ENCODE data around the gene CS. TPM values are rescaled to one million over a fixed set of nuclear protein-coding genes. Genes with fewer than 3 reads are reported as not detected.

Gene CS
- total and polyA plus RNA-seq, 12 donors: 64.6 to 417 (median 245) TPM

DNA sequence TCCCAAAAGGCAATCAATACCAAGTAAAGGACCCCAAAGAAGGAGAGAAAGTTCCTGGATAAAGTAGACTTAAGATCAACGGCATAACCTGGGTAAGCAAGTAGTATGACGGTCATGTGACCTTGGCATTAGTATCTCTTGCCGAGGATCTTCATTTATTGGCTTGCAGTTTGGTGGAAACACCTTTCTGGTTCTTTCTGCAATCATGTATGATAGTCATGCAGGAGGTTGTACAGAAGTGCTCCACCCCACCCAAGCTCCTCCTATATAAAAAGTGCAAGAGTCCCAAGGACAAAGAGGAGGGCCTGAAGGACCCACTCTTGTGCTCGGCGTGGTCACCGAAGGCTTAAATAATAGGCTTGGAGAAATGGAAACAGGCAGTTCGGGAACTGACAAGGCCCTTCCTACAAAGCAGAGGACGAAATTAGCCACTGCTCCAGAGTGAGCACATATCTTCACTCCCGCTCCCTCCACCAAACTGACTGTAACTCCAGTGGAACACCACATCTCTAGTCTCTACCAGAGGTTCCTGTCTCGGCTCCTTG lies 750 bp downstream of the CS start:
- Histone ChIP-seq H3K4me3 (peak overlapping the region; percentile 63 to 89 (median 86)), H3K27me3 (no peaks in the 10 kb centered on the region), H3K27ac (peak overlapping the region; percentile 84 to 95 (median 91)), H3K9me3 (replicated peaks in 1 of 3) (no peaks in the 10 kb centered on the region), H3K4me1 (replicated peaks in 1 of 2) (peaks cover 48 to 61% of the 10 kb centered on the region in 2 donors), H3K36me3 (replicated peaks in 1 of 2) (peaks cover 0 to 9% of the 10 kb centered on the region in 2 donors)
- intact Hi-C loops (cut with DNase I): no loop called here
- peak in 2 of 7 donors; percentile 25 to 31 for DNase-seq
- 0 to 1% (median 0%) methylated on average over 8 to 10 of the region's 10 CpGs for WGBS, 4 donors
- no peak for TF ChIP-seq POLR2A (IDR thresholded peaks at IDR 0.05)
- TF ChIP-seq, protein P1, sequence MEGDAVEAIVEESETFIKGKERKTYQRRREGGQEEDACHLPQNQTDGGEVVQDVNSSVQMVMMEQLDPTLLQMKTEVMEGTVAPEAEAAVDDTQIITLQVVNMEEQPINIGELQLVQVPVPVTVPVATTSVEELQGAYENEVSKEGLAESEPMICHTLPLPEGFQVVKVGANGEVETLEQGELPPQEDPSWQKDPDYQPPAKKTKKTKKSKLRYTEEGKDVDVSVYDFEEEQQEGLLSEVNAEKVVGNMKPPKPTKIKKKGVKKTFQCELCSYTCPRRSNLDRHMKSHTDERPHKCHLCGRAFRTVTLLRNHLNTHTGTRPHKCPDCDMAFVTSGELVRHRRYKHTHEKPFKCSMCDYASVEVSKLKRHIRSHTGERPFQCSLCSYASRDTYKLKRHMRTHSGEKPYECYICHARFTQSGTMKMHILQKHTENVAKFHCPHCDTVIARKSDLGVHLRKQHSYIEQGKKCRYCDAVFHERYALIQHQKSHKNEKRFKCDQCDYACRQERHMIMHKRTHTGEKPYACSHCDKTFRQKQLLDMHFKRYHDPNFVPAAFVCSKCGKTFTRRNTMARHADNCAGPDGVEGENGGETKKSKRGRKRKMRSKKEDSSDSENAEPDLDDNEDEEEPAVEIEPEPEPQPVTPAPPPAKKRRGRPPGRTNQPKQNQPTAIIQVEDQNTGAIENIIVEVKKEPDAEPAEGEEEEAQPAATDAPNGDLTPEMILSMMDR (IDR thresholded peaks at IDR 0.05): no peak

- H3K4me3 ChIP-seq: peak overlapping the region in 3 of 4 donors; percentile 63 to 89 (median 84)
- no peak for DNase-seq
- no peak for TF ChIP-seq POLR2A (IDR thresholded peaks at IDR 0.05)
- TF ChIP-seq, protein P1 (IDR thresholded peaks at IDR 0.05): no peak
- 60 to 67% (median 62%) methylated on average over 5 of the region's 5 CpGs for WGBS, 4 donors
- intact Hi-C loops (cut with DNase I): no loop called here
- peak overlapping the region in 4 of 5 donors; percentile 84 to 95 (median 92) for H3K27ac ChIP-seq
- no peaks in the 10 kb centered on the region for H3K9me3 ChIP-seq (replicated peaks in 1 of 3)
- peaks cover 48 to 61% of the 10 kb centered on the region in 2 donors for H3K4me1 ChIP-seq (replicated peaks in 1 of 2)
- peaks cover 0 to 9% of the 10 kb centered on the region in 2 donors for H3K36me3 ChIP-seq (replicated peaks in 1 of 2)
- H3K27me3 ChIP-seq: no peaks in the 10 kb centered on the region
These were observed 1.3 kb downstream of the CS start for GRCh38 chr12:56298828-56299227.

DNA sequence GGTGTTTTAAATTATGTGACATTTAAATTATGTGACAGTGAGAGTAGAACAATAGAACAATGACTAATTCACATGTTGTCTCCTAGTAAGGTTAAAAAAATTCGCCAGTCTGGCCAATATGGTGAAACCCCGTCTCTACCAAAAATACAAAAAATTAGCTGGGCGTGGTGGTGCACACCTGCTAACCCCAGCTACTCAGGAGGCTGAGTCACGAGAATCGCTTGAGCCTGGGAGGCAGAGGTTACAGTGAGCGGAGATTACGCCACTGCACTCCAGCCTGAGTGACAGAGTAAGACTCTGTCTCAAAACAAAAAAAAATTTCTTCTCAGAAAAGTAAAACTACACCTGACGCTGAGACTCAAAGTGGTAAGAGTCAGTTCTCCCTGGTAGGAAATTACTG lies 2.7 kb downstream of the CS start:
- 85 to 91% (median 87%) methylated on average over 8 of the region's 8 CpGs for WGBS, 4 donors
- H3K27ac ChIP-seq: peak overlapping the region in 2 of 5 donors; percentile 23 to 29
- no peak for TF ChIP-seq POLR2A (IDR thresholded peaks at IDR 0.05)
- TF ChIP-seq, protein P1 (IDR thresholded peaks at IDR 0.05): no peak

GRCh38 chr12:56296295-56296694 lies 3.8 kb downstream of the CS start:
- Histone ChIP-seq H3K27me3 (no peaks in the 10 kb centered on the region), H3K9me3 (replicated peaks in 1 of 3) (no peaks in the 10 kb centered on the region), H3K36me3 (replicated peaks in 1 of 2) (peaks cover 0 to 13% of the 10 kb centered on the region in 2 donors), H3K4me3 (no peak overlapping the region), H3K4me1 (replicated peaks in 1 of 2) (peaks cover 40 to 42% of the 10 kb centered on the region in 2 donors), H3K27ac (no peak overlapping the region)
- intact Hi-C loops (cut with DNase I): no loop called here
- 75 to 88% (median 76%) methylated on average over 5 of the region's 5 CpGs for WGBS, 4 donors
- no peak for DNase-seq
- no peak for TF ChIP-seq POLR2A (IDR thresholded peaks at IDR 0.05)
- TF ChIP-seq, protein P1 (IDR thresholded peaks at IDR 0.05): no peak

More for the DNA sequence above, 2.7 kb downstream of the CS start:
- H3K4me1 ChIP-seq (replicated peaks in 1 of 2): peaks cover 48 to 53% of the 10 kb centered on the region in 2 donors
- peaks cover 0 to 9% of the 10 kb centered on the region in 2 donors for H3K36me3 ChIP-seq (replicated peaks in 1 of 2)
- no peaks in the 10 kb centered on the region for H3K9me3 ChIP-seq (replicated peaks in 1 of 3)
- H3K27me3 ChIP-seq: no peaks in the 10 kb centered on the region
- H3K4me3 ChIP-seq: no peak overlapping the region
- intact Hi-C loops (cut with DNase I): no loop called here
- DNase-seq: no peak

All from adrenal gland (tissue), 12 donors.